HepG2 (cell line): Measurements from ENCODE around the gene NCOA7. TPM values are rescaled to one million over a fixed set of nuclear protein-coding genes. Genes with fewer than 3 reads are reported as not detected.

Experiments
- ATF3 ChIP-seq: sonication (generic); formaldehyde crosslinking; IDR thresholded peaks from 2 replicates; pipeline ENCODE4 v1.4.0; 2020; ENCODE audit warnings: missing genetic modification reagents
- ATF6 ChIP-seq: sonication (generic); formaldehyde crosslinking; conservative IDR thresholded peaks from 2 replicates; pipeline ENCODE4 v1.4.0; 2020; ENCODE audit warnings: missing genetic modification reagents
- FOXP4 ChIP-seq: sonication (generic); formaldehyde crosslinking; IDR thresholded peaks from 2 replicates; pipeline ENCODE4 v1.4.0; 2020; ENCODE audit warnings: missing genetic modification reagents
- GMEB1 ChIP-seq: sonication (generic); formaldehyde crosslinking; IDR thresholded peaks from 2 replicates; pipeline ENCODE4 v1.5.1; 2020; ENCODE audit warnings: missing genetic modification reagents, mild to moderate bottlenecking, borderline replicate concordance
- GTF3A ChIP-seq: sonication (generic); formaldehyde crosslinking; conservative IDR thresholded peaks from 2 replicates; pipeline ENCODE4 v1.4.0; 2020; ENCODE audit warnings: mild to moderate bottlenecking, missing genetic modification reagents
- HCFC1 ChIP-seq: fragments of 150-350 bp; IDR thresholded peaks from 2 replicates; pipeline ENCODE4 v1.6.1; 2014; ENCODE audit warnings: low read depth, low read length
- IRF9 ChIP-seq: sonication (generic); formaldehyde crosslinking; IDR thresholded peaks from 2 replicates; pipeline ENCODE4 v1.8.0; 2022; ENCODE audit warnings: missing genetic modification reagents, mild to moderate bottlenecking, borderline replicate concordance
- MAFF ChIP-seq: IDR thresholded peaks from 2 replicates; pipeline ENCODE4 v1.6.1; 2011; ENCODE audit warnings: low read depth, low read length, improper control_type of control experiment
- MBD4 ChIP-seq: IDR thresholded peaks from 2 replicates; pipeline ENCODE4 v1.6.1; 2012; ENCODE audit warnings: low read length, inconsistent platforms, borderline replicate concordance
- SIX4 ChIP-seq: sonication (generic); formaldehyde crosslinking; IDR thresholded peaks from 2 replicates; pipeline ENCODE4 v1.4.0; 2020; ENCODE audit warnings: missing genetic modification reagents
- SNRNP70 ChIP-seq: fragments of 200-400 bp; formaldehyde crosslinking; IDR thresholded peaks from 2 replicates; pipeline ENCODE4 v1.6.1; 2017; ENCODE audit warnings: mild to moderate bottlenecking, low read depth, low read length, moderate library complexity
- SSRP1 ChIP-seq: IDR thresholded peaks from 2 replicates; pipeline ENCODE4 v1.6.1; 2016; ENCODE audit warnings: control low read depth
- THYN1 ChIP-seq: sonication (generic); formaldehyde crosslinking; IDR thresholded peaks from 2 replicates; pipeline ENCODE4 v1.8.1; 2023; ENCODE audit warnings: low read depth, mild to moderate bottlenecking, moderate library complexity, missing genetic modification reagents, borderline replicate concordance
- TMF1 ChIP-seq: sonication (generic); formaldehyde crosslinking; IDR thresholded peaks from 2 replicates; pipeline ENCODE4 v1.8.1; 2022; ENCODE audit warnings: low read depth, missing genetic modification reagents
- ZBTB10 ChIP-seq: sonication (generic); formaldehyde crosslinking; IDR thresholded peaks from 2 replicates; pipeline ENCODE4 v1.4.0; 2020; ENCODE audit warnings: missing genetic modification reagents, borderline replicate concordance
- ZBTB25 ChIP-seq: IDR thresholded peaks from 2 replicates; pipeline ENCODE4 v1.6.1; 2018; ENCODE audit warnings: missing genetic modification reagents
- ZMYM4 ChIP-seq: sonication (generic); formaldehyde crosslinking; IDR thresholded peaks from 2 replicates; pipeline ENCODE4 v1.8.1; 2023; ENCODE audit warnings: mild to moderate bottlenecking, missing genetic modification reagents
- ZNF3 ChIP-seq: IDR thresholded peaks from 2 replicates; pipeline ENCODE4 v1.7.0; 2017; ENCODE audit warnings: inconsistent platforms
- ZNF674 ChIP-seq: sonication (generic); formaldehyde crosslinking; IDR thresholded peaks from 2 replicates; pipeline ENCODE4 v1.5.0; 2020; ENCODE audit warnings: low read depth, mild to moderate bottlenecking, missing genetic modification reagents
- polyA plus RNA-seq, 8 experiments: library from polyadenylated mRNA; depleted of rRNA in 3 of 8; stranded (reverse) in 7 of 8; unstranded in 1 of 8; fragments of >200 nt; fragmentation: Illumina TruSeq in 4 of 8; extraction: Trizol in 4 of 8; gene quantifications; 2 replicates each; pipeline versions ENCODE4 v1.2.1 to v1.2.3, GENCODE V29; 2011 to 2016; ENCODE audit warnings: low read depth in 4 of 8, missing spikeins in 1 of 8, mixed read lengths in 1 of 8; ENCODE audit not compliant: insufficient read depth in 1 of 8
- total RNA-seq, 5 experiments: library from RNA; depleted of rRNA; stranded (reverse); fragments of >200 nt; fragmentation: Illumina TruSeq; extraction: Trizol; gene quantifications; 2 replicates each; pipeline ENCODE4 v1.2.3, GENCODE V29; 2016; ENCODE audit warnings: low read depth in 1 of 5

Gene NCOA7
- total and polyA plus RNA-seq, 2 of the 13 experiments (the other 11 are each of a cell fraction or from before 2014, with no cell fraction given), result 13.6 to 20.8 TPM

GRCh38 chr6:125944434-125944816, 153.7 kb downstream of the NCOA7 start (continued):
- TF ChIP-seq SNRNP70 (no peak), ATF3 (CRISPR knock-in tag) (no peak), ZMYM4 (peak; percentile 82), IRF9 (CRISPR knock-in tag) (no peak), SSRP1 (0 out of 2 replicates have a peak, but pooled peaks have one; percentile 44), GMEB1 (CRISPR knock-in tag) (peak; percentile 41; the same call in 1 of the 2 replicates), MBD4 (no peak), FOXP4 (CRISPR knock-in tag) (peak; percentile 85), MAFF (no peak), GTF3A (CRISPR knock-in tag) (no peak), TMF1 (CRISPR knock-in tag) (no peak), ZNF674 (CRISPR knock-in tag) (no peak), ATF6 (CRISPR knock-in tag) (0 out of 2 replicates have a peak, but pooled peaks have one; percentile 70), HCFC1 (no peak), ZNF3 (CRISPR knock-in tag) (no peak), ZBTB25 (CRISPR knock-in tag) (0 out of 2 replicates have a peak, but pooled peaks have one; percentile 46), ZBTB10 (no peak), SIX4 (peak; percentile 70; the same call in 1 of the 2 replicates), THYN1 (CRISPR knock-in tag) (no peak)
